Caki2 (cell line): ENCODE results near the gene TAOK1. TPM values are rescaled to one million over a fixed set of nuclear protein-coding genes. Genes with fewer than 3 reads are reported as not detected.

Source experiments
- DNase-seq: peaks from one replicate; pipeline ENCODE4 v3.0.0-alpha.2; 2015; ENCODE audit warnings: low read depth
- in situ Hi-C: cut with HindIII; loops from 2 replicates; pipeline ENCODE4 v1.10.0; 2016; ENCODE audit warnings: low sequenced_read_pairs, low pct_unique_long_range_greater_than_20kb, mixed read lengths
- total RNA-seq: library from RNA; depleted of rRNA; stranded (reverse); fragments of >200 nt; shearing (Covaris generic); gene quantifications from 2 replicates; pipeline ENCODE4 v1.2.3, GENCODE V29; 2014; ENCODE audit warnings: low replicate concordance; rRNA removed

TAOK1 gene
- total RNA-seq, 1 experiment from 2014 or later, result 14.2 TPM

GRCh38 chr17:29595943-29596774 is 206.0 kb downstream of the TAOK1 start:
- no peak for DNase-seq
- in situ Hi-C loops, result no loop called here

GRCh38 chr17:29596811-29597210 is 206.6 kb downstream of the TAOK1 start:
- DNase-seq, result no peak
- in situ Hi-C loops, result no loop called here

- in situ Hi-C loops, result no loop called here
- DNase-seq, result no peak
These were observed 207.4 kb downstream of the TAOK1 start for GRCh38 chr17:29597361-29598172.

Other genes starting within 250 kb of the TAOK1 start
- 10.6 and 13.3 TPM in 2 replicates for gene MYO18A, start 210.0 kb upstream of the TAOK1 start, total RNA-seq
- gene CRYBA1, start 143.5 kb upstream of the TAOK1 start, total RNA-seq, result not detected in 2 replicates
- gene NUFIP2, start 96.2 kb upstream of the TAOK1 start, total RNA-seq, result 14.5 and 15.1 TPM in 2 replicates
- gene ABHD15, start 176.7 kb downstream of the TAOK1 start, total RNA-seq, result 19.3 and 27.6 TPM in 2 replicates
- gene TP53I13, start 178.3 kb downstream of the TAOK1 start, total RNA-seq, result 113 and 134 TPM in 2 replicates
- gene GIT1, start 199.3 kb downstream of the TAOK1 start, total RNA-seq, result 34.5 and 55.9 TPM in 2 replicates
- 15.8 and 17.3 TPM in 2 replicates for gene ANKRD13B, start 202.8 kb downstream of the TAOK1 start, total RNA-seq
- 0.95 and 6.6 TPM in 2 replicates for gene CORO6, start 232.5 kb downstream of the TAOK1 start, total RNA-seq